ENCODE results near the gene GRIN3B. TPM values are rescaled to one million over a fixed set of nuclear protein-coding genes. Genes with fewer than 3 reads are reported as not detected.

Gene GRIN3B
- total and polyA plus RNA-seq, 7 donors, result 0.04 to 0.14 TPM; not detected in 5

DNA sequence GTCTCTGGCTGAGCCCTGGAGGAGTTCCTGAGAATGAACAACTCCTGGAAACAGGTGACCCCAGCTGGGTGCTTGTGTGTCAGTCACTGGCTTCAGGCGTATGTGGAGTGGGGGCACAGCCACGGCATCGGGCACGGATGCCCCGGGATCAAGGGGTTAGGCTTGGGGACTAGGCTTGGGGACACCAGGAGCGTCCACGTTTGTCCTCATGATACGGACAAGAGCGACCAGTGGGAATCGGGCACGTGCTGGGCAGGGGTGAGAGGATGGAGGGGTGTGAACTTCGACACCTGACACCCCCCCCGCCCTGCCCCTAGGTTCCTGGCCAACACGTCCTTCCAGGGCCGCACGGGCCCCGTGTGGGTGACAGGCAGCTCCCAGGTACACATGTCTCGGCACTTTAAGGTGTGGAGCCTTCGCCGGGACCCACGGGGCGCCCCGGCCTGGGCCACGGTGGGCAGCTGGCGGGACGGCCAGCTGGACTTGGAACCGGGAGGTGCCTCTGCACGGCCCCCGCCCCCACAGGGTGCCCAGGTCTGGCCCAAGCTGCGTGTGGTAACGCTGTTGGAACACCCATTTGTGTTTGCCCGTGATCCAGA is 4.1 kb downstream of the GRIN3B start:
- peaks cover 15 to 43% (median 36%) of the 10 kb centered on the region in 3 donors for H3K27me3 ChIP-seq

DNA sequence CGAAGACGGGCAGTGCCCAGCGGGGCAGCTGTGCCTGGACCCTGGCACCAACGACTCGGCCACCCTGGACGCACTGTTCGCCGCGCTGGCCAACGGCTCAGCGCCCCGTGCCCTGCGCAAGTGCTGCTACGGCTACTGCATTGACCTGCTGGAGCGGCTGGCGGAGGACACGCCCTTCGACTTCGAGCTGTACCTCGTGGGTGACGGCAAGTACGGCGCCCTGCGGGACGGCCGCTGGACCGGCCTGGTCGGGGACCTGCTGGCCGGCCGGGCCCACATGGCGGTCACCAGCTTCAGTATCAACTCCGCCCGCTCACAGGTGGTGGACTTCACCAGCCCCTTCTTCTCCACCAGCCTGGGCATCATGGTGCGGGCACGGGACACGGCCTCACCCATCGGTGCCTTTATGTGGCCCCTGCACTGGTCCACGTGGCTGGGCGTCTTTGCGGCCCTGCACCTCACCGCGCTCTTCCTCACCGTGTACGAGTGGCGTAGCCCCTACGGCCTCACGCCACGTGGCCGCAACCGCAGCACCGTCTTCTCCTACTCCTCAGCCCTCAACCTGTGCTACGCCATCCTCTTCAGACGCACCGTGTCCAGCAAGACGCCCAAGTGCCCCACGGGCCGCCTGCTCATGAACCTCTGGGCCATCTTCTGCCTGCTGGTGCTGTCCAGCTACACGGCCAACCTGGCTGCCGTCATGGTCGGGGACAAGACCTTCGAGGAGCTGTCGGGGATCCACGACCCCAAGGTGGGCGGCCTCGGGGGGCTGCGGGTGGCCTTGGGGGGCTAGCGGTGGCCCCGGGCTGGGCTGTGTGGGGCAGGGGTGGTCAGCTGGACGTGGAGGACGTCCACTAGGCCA is 4.8 kb downstream of the GRIN3B start:
- H3K4me3 ChIP-seq, result no peak overlapping the region
- WGBS, 2 donors, result 82 to 92% methylated on average over 70 of the region's 70 CpGs
- no peak overlapping the region for H3K27ac ChIP-seq
- TF ChIP-seq POLR2AphosphoS5 (IDR thresholded peaks at IDR 0.05) (no peak), POLR2A (IDR thresholded peaks at IDR 0.05) (no peak), EP300 (IDR thresholded peaks at IDR 0.05) (no peak)
- TF ChIP-seq, protein P1, sequence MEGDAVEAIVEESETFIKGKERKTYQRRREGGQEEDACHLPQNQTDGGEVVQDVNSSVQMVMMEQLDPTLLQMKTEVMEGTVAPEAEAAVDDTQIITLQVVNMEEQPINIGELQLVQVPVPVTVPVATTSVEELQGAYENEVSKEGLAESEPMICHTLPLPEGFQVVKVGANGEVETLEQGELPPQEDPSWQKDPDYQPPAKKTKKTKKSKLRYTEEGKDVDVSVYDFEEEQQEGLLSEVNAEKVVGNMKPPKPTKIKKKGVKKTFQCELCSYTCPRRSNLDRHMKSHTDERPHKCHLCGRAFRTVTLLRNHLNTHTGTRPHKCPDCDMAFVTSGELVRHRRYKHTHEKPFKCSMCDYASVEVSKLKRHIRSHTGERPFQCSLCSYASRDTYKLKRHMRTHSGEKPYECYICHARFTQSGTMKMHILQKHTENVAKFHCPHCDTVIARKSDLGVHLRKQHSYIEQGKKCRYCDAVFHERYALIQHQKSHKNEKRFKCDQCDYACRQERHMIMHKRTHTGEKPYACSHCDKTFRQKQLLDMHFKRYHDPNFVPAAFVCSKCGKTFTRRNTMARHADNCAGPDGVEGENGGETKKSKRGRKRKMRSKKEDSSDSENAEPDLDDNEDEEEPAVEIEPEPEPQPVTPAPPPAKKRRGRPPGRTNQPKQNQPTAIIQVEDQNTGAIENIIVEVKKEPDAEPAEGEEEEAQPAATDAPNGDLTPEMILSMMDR (IDR thresholded peaks at IDR 0.05), result no peak
- H3K9me3 ChIP-seq, result no peaks in the 10 kb centered on the region
- H3K27me3 ChIP-seq, result peaks cover 12 to 36% (median 29%) of the 10 kb centered on the region in 3 donors
- no peak for DNase-seq
- peaks cover 2 to 9% (median 4%) of the 10 kb centered on the region in 4 donors for H3K36me3 ChIP-seq
- H3K4me1 ChIP-seq, result peaks cover 0 to 21% (median 17%) of the 10 kb centered on the region in 4 donors
- intact Hi-C loops (cut with DNase I), result no loop called here

More for the DNA sequence above, 4.1 kb downstream of the GRIN3B start:
- intact Hi-C loops (cut with DNase I), result no loop called here
- TF ChIP-seq POLR2AphosphoS5 (IDR thresholded peaks at IDR 0.05) (no peak), POLR2A (IDR thresholded peaks at IDR 0.05) (no peak), EP300 (IDR thresholded peaks at IDR 0.05) (no peak)
- TF ChIP-seq, protein P1 (IDR thresholded peaks at IDR 0.05), result no peak
- peaks cover 0 to 20% (median 16%) of the 10 kb centered on the region in 4 donors for H3K4me1 ChIP-seq
- no peak for DNase-seq
- no peak overlapping the region for H3K27ac ChIP-seq
- WGBS, 2 donors, result 54 to 77% methylated on average over 32 of the region's 32 CpGs
- H3K9me3 ChIP-seq, result no peaks in the 10 kb centered on the region
- no peak overlapping the region for H3K4me3 ChIP-seq
- peaks cover 0 to 2% (median 0%) of the 10 kb centered on the region in 4 donors for H3K36me3 ChIP-seq

DNA sequence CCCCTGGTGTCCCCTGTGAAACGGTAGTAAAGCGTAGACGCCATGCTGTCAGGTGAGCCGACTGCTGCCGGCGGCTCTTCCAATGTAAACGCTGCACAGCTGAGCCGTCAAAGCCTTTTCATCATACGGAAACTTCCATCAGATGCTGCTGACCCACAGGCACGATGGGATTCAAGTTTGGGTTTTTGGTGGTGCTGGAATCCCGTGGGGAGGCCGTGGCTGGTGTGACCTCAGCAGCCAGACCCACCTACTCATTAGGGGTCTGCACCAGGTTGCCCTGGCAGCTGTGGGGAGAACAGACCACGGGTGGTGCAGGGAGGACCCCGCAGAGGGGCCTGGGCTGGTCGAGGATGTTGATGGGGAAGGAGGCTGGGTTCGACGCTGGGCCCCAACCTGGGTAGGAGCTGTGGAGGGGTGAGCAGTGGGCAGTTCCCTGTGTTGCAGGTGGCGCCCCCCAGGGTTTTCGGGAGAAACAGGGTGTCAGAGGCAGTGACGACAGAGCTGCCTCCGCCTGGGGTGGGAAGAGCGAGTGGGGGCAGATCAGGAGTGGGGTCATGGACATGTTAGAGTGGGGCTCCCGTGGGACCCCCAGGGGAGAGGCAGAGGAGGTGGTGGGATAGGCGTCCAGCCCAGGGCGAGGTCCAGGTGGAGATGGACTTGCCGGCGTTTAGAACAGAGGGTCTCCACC is 6.6 kb downstream of the GRIN3B start:
- H3K4me1 ChIP-seq, result peaks cover 0 to 12% (median under 1%) of the 10 kb centered on the region in 4 donors
- H3K4me3 ChIP-seq, result no peak overlapping the region
- intact Hi-C loops (cut with DNase I), result no loop called here
- H3K27me3 ChIP-seq, result peaks cover 0 to 18% (median 13%) of the 10 kb centered on the region in 3 donors
- TF ChIP-seq EP300 (IDR thresholded peaks at IDR 0.05) (no peak), POLR2A (IDR thresholded peaks at IDR 0.05) (no peak), POLR2AphosphoS5 (IDR thresholded peaks at IDR 0.05) (no peak)
- TF ChIP-seq, protein P1 (IDR thresholded peaks at IDR 0.05), result no peak
- peaks cover 20 to 27% (median 23%) of the 10 kb centered on the region in 4 donors for H3K36me3 ChIP-seq
- no peak for DNase-seq
- H3K9me3 ChIP-seq, result no peaks in the 10 kb centered on the region
- 38 to 80% methylated on average over 27 of the region's 27 CpGs for WGBS, 2 donors
- H3K27ac ChIP-seq, result no peak overlapping the region

DNA sequence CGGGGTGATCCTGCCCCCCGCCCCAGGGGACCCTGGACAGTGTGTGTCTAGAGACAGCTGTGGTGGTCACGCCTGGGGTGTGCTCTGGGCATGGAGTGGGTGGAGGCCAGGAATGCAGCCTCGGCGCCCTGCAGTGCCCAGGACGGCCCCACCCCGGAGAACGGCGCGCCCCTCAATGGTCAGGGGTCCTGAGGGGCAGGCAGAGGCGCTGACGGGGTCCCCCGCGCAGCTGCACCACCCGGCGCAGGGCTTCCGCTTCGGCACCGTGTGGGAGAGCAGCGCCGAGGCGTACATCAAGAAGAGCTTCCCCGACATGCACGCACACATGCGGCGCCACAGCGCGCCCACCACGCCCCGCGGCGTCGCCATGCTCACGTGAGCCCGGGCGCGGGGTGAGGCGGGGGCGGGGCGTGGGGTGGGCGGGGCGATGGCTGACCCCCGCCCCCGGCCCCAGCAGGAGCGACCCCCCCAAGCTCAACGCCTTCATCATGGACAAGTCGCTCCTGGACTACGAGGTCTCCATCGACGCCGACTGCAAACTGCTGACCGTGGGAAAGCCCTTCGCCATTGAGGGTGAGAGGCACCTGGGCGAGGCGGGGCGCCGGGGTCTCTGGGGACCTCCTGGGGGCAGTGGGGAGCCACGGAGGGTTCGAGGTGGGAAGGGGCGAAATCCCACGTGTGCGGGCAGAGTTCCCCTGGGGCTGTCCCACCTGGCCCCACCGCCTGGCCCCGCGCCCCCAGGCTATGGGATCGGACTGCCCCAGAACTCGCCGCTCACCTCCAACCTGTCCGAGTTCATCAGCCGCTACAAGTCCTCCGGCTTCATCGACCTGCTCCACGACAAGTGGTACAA is 7.4 kb downstream of the GRIN3B start:
- H3K9me3 ChIP-seq, result no peaks in the 10 kb centered on the region
- H3K4me3 ChIP-seq, result no peak overlapping the region
- no peak overlapping the region for H3K27ac ChIP-seq
- WGBS, 2 donors, result 79 to 94% methylated on average over 73 of the region's 73 CpGs
- intact Hi-C loops (cut with DNase I), result no loop called here
- TF ChIP-seq POLR2AphosphoS5 (IDR thresholded peaks at IDR 0.05) (no peak), POLR2A (IDR thresholded peaks at IDR 0.05) (no peak), EP300 (IDR thresholded peaks at IDR 0.05) (no peak)
- TF ChIP-seq, protein P1 (IDR thresholded peaks at IDR 0.05), result no peak
- no peak for DNase-seq
- peaks cover 0 to 11% (median 8%) of the 10 kb centered on the region in 3 donors for H3K27me3 ChIP-seq
- peaks cover 0 to 12% (median 0%) of the 10 kb centered on the region in 4 donors for H3K4me1 ChIP-seq
- peaks cover 27 to 35% (median 30%) of the 10 kb centered on the region in 4 donors for H3K36me3 ChIP-seq

Measured in sigmoid colon (tissue), 7 donors.